GM21786 (cell line): Measurements from ENCODE around the gene KIF4A.

Source experiments
- ATAC-seq: cut with Tn5 transposase; IDR thresholded peaks from one replicate; pipeline ENCODE4 v1.9.1; 2021; ENCODE audit not compliant: unreplicated experiment

The KIF4A gene

DNA sequence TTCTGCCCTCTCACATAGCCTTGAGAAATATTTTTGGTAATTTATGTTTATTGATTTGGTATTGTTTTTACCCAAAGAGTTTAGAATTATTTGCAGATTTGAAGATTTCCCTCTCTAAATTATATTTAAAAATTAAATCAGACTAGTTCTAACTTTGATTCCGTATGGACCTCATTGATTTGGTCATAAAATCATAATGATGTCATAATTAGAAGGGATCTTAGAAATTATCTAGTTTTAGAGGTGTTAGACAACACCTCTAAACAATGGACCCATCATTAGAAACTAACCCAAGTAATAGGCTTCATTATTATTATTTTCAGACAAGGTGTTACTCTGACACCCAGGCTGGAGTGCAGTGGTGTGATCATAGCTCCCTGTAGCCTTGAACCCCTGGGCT is 178.8 kb downstream of the KIF4A start:
- ATAC-seq: no peak
